ENCODE results near the gene PIWIL1.

PIWIL1 gene
- 0 to 0.06 (median 0) reads per million in 9 experiments for total RNA-seq

- ATAC-seq (replicated peaks) = no peak
- no peak within 1 kb of the TSS for H3K4me3 Mint-ChIP-seq
- no peak for DNase-seq
- peaks cover 6 to 18% of the 10 kb centered on the region in 2 donors for H3K27me3 Mint-ChIP-seq
- no peaks in the 10 kb centered on the region for H3K9me3 Mint-ChIP-seq
- H3K27ac Mint-ChIP-seq = no peak within 1 kb of the TSS
- H3K4me1 Mint-ChIP-seq (ENCODE audit: low read depth in 2 of 2) = peaks cover 0 to 1% of the 10 kb centered on the region in 2 donors
- H3K36me3 Mint-ChIP-seq (ENCODE audit: insufficient read depth) = no peaks in the 10 kb centered on the region
These were observed at the start of gene PIWIL1 for GRCh38 chr12:130337488-130338303. TSS of gene PIWIL1 (plus strand) at chr12:130337887. CDS start at chr12:130342592, 4,705 bp downstream.

DNA sequence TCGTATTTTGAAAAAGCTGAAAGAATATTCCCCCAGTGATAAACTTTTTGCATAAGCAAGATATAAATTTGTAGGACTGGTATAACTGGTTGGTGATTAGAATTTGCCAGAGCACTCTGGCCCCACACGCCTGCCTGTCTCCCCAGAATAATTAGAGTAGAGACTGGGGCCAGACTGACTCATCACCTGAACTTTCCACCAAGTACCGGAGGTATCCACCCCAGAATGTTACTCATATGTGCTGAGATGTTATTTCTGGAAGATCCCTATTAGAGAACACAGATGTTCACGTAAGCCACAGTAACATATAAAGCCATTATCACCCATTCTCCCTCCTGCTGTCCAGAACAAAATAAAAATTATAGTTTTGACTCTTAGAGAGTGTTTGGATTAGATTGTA, 49.5 kb upstream of the PIWIL1 start:
- Mint-ChIP-seq H3K4me1 (ENCODE audit: low read depth in 2 of 2) (no peaks in the 10 kb centered on the region), H3K4me3 (no peak overlapping the region), H3K36me3 (ENCODE audit: insufficient read depth) (no peaks in the 10 kb centered on the region), H3K9me3 (peaks cover 6 to 10% of the 10 kb centered on the region in 2 donors), H3K27ac (no peak overlapping the region), H3K27me3 (no peaks in the 10 kb centered on the region)
- ATAC-seq (replicated peaks) (no peak), DNase-seq (no peak)

GRCh38 chr12:130288691-130289090, 49.0 kb upstream of the PIWIL1 start:
- DNase-seq (no peak), ATAC-seq (replicated peaks) (no peak)
- Mint-ChIP-seq H3K36me3 (ENCODE audit: insufficient read depth) (no peaks in the 10 kb centered on the region), H3K9me3 (peaks cover 6 to 10% of the 10 kb centered on the region in 2 donors), H3K27ac (no peak overlapping the region), H3K4me1 (ENCODE audit: low read depth in 2 of 2) (no peaks in the 10 kb centered on the region), H3K27me3 (no peaks in the 10 kb centered on the region), H3K4me3 (no peak overlapping the region)

GRCh38 chr12:130290114-130290513, 47.6 kb upstream of the PIWIL1 start:
- no peak for ATAC-seq (replicated peaks)
- peaks cover 3 to 10% of the 10 kb centered on the region in 2 donors for H3K9me3 Mint-ChIP-seq

DNA sequence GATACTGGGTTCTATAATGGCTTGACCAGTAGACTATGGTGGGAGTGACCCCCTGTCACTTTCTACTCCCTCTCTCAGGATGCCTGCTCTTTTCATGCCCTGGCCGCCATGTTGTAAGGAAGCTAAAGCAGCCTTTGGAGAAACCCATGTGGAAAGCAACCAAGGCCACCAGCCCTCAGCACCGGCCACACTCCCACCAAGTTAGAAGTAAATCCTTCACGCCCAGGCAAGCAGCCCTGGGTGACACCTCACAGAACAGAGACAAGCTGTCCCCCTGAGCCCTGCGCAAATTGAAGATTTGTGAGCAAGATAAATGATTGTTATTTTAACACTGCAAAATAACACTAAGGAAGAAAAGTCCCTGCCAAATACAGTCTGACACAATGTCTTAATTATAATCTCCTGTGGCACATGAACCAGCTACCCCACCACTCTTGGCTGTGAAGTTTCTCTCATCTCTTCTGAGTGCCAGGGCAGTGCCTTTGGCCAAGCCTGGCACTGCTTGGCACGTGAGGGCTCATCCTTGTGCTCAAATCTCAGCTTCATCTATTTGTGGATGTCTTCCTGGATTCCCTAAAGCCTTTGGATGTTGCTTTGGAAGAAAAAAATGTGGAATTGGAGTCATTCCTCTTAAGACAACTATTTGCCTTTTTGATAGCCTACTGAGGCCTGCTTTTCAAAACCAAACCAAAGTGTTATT, 39.2 kb upstream of the PIWIL1 start:
- peaks cover 0 to 3% of the 10 kb centered on the region in 2 donors for H3K4me1 Mint-ChIP-seq (ENCODE audit: low read depth in 2 of 2)
- peaks cover 17 to 19% of the 10 kb centered on the region in 2 donors for H3K9me3 Mint-ChIP-seq
- no peak overlapping the region for H3K4me3 Mint-ChIP-seq
- no peak overlapping the region for H3K27ac Mint-ChIP-seq
- ATAC-seq (replicated peaks) (no peak), DNase-seq (no peak)
- no peaks in the 10 kb centered on the region for H3K36me3 Mint-ChIP-seq (ENCODE audit: insufficient read depth)
- H3K27me3 Mint-ChIP-seq = no peaks in the 10 kb centered on the region

More at GRCh38 chr12:130290114-130290513, 47.6 kb upstream of the PIWIL1 start:
- no peaks in the 10 kb centered on the region for H3K27me3 Mint-ChIP-seq
- no peaks in the 10 kb centered on the region for H3K4me1 Mint-ChIP-seq (ENCODE audit: low read depth in 2 of 2)
- no peaks in the 10 kb centered on the region for H3K36me3 Mint-ChIP-seq (ENCODE audit: insufficient read depth)
- no peak overlapping the region for H3K4me3 Mint-ChIP-seq
- no peak overlapping the region for H3K27ac Mint-ChIP-seq
- no peak for DNase-seq

DNA sequence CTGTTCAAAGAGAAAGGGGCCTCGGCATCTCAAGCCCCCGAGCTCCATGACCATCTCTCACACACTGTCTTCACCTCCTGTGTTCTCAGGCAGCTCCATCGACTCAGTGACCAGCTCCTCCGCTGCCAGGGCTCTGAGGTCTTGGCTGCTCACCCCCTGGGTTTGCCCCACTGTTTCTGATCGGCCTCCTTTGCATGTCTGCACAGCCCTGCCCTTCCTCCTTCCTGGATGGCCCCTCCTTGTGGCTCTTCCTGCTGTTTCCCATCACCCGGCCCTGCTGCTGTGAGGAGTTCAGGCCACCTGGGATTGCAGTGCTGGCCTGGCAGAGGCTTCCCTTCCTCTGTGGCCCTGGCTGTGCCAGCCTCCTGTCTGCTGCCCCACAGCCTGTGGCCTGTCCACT, 38.1 kb upstream of the PIWIL1 start:
- Mint-ChIP-seq H3K27ac (no peak overlapping the region), H3K4me3 (no peak overlapping the region), H3K9me3 (peaks cover 17 to 19% of the 10 kb centered on the region in 2 donors), H3K4me1 (ENCODE audit: low read depth in 2 of 2) (peaks cover 0 to 3% of the 10 kb centered on the region in 2 donors), H3K36me3 (ENCODE audit: insufficient read depth) (no peaks in the 10 kb centered on the region), H3K27me3 (no peaks in the 10 kb centered on the region)
- no peak for ATAC-seq (replicated peaks)
- no peak for DNase-seq

DNA sequence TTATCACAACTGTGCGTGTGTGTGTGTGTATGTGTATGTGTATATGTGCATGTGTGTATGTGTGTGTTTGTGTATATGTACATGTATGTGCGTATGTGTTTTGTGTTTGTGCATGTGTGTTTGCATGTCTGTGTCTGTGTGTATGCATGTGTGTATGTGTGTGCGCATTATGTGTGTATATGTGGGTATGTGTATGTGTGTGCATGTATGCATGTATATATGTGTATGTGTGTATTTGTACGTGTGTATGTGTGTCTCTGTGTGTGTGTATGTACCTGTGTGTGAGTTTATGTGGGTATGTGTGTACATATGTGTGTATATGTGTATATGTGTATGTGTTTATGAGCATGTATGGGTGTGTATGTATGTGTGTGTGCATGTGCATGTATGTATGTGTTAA, 37.6 kb upstream of the PIWIL1 start:
- ATAC-seq (replicated peaks) (no peak), DNase-seq (no peak)
- peaks cover 17 to 19% of the 10 kb centered on the region in 2 donors for H3K9me3 Mint-ChIP-seq
- H3K27ac Mint-ChIP-seq = no peak overlapping the region
- H3K4me3 Mint-ChIP-seq = no peak overlapping the region
- peaks cover 0 to 3% of the 10 kb centered on the region in 2 donors for H3K4me1 Mint-ChIP-seq (ENCODE audit: low read depth in 2 of 2)
- H3K27me3 Mint-ChIP-seq = no peaks in the 10 kb centered on the region
- H3K36me3 Mint-ChIP-seq (ENCODE audit: insufficient read depth) = no peaks in the 10 kb centered on the region

GRCh38 chr12:130300737-130301535, 36.8 kb upstream of the PIWIL1 start:
- no peak overlapping the region for H3K27ac Mint-ChIP-seq
- peaks cover 0 to 3% of the 10 kb centered on the region in 2 donors for H3K4me1 Mint-ChIP-seq (ENCODE audit: low read depth in 2 of 2)
- no peaks in the 10 kb centered on the region for H3K36me3 Mint-ChIP-seq (ENCODE audit: insufficient read depth)
- DNase-seq = no peak
- no peak for ATAC-seq (replicated peaks)
- H3K4me3 Mint-ChIP-seq = no peak overlapping the region
- no peaks in the 10 kb centered on the region for H3K27me3 Mint-ChIP-seq
- H3K9me3 Mint-ChIP-seq = peaks cover 17 to 19% of the 10 kb centered on the region in 2 donors

DNA sequence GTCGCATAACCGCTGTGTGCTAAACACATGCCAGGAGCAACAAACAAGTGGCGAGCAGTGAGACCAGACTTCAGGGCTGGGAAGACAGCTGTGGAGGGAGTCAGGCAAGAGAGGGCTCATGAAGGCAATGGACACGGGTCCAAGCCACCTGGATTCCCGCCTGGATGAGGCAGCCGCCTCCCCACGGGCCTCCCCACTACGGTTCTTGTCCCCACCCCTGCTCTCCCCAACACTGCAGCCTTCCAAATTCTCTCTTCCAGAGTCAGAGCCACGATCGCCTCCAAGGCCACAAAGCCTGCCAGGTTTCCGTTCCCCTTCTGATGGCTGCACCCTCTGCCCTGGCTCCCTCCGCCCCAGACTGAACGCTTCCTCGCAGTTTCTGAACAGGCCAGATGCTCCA, 36.1 kb upstream of the PIWIL1 start:
- ATAC-seq (replicated peaks) = no peak
- Mint-ChIP-seq H3K27ac (no peak overlapping the region), H3K9me3 (peaks cover 17 to 19% of the 10 kb centered on the region in 2 donors)

GRCh38 chr12:130303781-130304180, 33.9 kb upstream of the PIWIL1 start:
- Mint-ChIP-seq H3K27me3 (no peaks in the 10 kb centered on the region), H3K4me1 (ENCODE audit: low read depth in 2 of 2) (peaks cover 0 to 3% of the 10 kb centered on the region in 2 donors), H3K9me3 (peaks cover 17% of the 10 kb centered on the region in 2 donors), H3K4me3 (no peak overlapping the region), H3K36me3 (ENCODE audit: insufficient read depth) (no peaks in the 10 kb centered on the region), H3K27ac (no peak overlapping the region)
- ATAC-seq (replicated peaks) = no peak
- DNase-seq = no peak

More for the DNA sequence above, 36.1 kb upstream of the PIWIL1 start:
- H3K27me3 Mint-ChIP-seq = no peaks in the 10 kb centered on the region
- no peak for DNase-seq
- H3K36me3 Mint-ChIP-seq (ENCODE audit: insufficient read depth) = no peaks in the 10 kb centered on the region
- peaks cover 0 to 3% of the 10 kb centered on the region in 2 donors for H3K4me1 Mint-ChIP-seq (ENCODE audit: low read depth in 2 of 2)
- H3K4me3 Mint-ChIP-seq = no peak overlapping the region

DNA sequence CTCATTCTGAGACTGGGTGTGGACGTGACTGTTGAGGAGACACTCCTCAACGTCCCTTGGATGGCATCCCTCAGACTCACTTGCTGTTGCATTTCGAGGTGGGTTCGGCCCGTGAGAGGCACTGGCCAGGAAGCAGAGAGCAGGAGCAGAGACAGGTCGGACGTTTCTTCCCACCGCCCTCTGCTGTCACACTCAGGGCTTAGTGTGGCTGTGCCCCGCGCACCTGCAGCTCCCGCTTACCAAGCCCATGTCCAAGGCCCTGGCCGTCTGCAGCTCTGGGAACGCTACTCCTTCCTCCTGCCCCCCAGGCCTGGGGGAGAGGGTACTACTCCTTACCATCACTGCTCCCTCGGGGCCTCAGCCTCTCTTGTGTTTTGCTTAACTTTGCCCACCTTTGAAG, 29.8 kb upstream of the PIWIL1 start:
- no peak for DNase-seq
- Mint-ChIP-seq H3K4me3 (no peak overlapping the region), H3K27me3 (peaks cover 0 to 6% of the 10 kb centered on the region in 2 donors), H3K4me1 (ENCODE audit: low read depth in 2 of 2) (peaks cover 0 to 1% of the 10 kb centered on the region in 2 donors), H3K36me3 (ENCODE audit: insufficient read depth) (no peaks in the 10 kb centered on the region), H3K9me3 (peaks cover 0 to 4% of the 10 kb centered on the region in 2 donors), H3K27ac (no peak overlapping the region)
- no peak for ATAC-seq (replicated peaks)

GRCh38 chr12:130308393-130308792, 29.3 kb upstream of the PIWIL1 start:
- no peaks in the 10 kb centered on the region for H3K9me3 Mint-ChIP-seq
- H3K27me3 Mint-ChIP-seq = peaks cover 0 to 6% of the 10 kb centered on the region in 2 donors
- DNase-seq = no peak
- no peak overlapping the region for H3K4me3 Mint-ChIP-seq
- H3K4me1 Mint-ChIP-seq (ENCODE audit: low read depth in 2 of 2) = no peaks in the 10 kb centered on the region
- H3K36me3 Mint-ChIP-seq (ENCODE audit: insufficient read depth) = no peaks in the 10 kb centered on the region
- ATAC-seq (replicated peaks) = no peak
- no peak overlapping the region for H3K27ac Mint-ChIP-seq

GRCh38 chr12:130316251-130316650, 21.4 kb upstream of the PIWIL1 start:
- no peaks in the 10 kb centered on the region for H3K4me1 Mint-ChIP-seq (ENCODE audit: low read depth in 2 of 2)
- ATAC-seq (replicated peaks) = no peak
- peaks cover 0 to 6% of the 10 kb centered on the region in 2 donors for H3K27me3 Mint-ChIP-seq
- H3K9me3 Mint-ChIP-seq = peaks cover 4 to 15% of the 10 kb centered on the region in 2 donors
- no peaks in the 10 kb centered on the region for H3K36me3 Mint-ChIP-seq (ENCODE audit: insufficient read depth)
- no peak overlapping the region for H3K4me3 Mint-ChIP-seq
- DNase-seq = no peak
- H3K27ac Mint-ChIP-seq = no peak overlapping the region

All from effector memory CD8-positive, alpha-beta T cell (primary cell).